Esophagus (tissue), 2 donors: Measurements from ENCODE around the gene INSM1. TPM values are rescaled to one million over a fixed set of nuclear protein-coding genes. Genes with fewer than 3 reads are reported as not detected.

Experiments
- H3K27ac ChIP-seq, 2 donors: one replicate each; pipeline ENCODE4 v1.5.1; 2013; ENCODE audit warnings: low read depth in 2 of 2, mild to moderate bottlenecking in 2 of 2, inconsistent platforms in 1 of 2, low read length in 1 of 2, moderate library complexity in 1 of 2
- H3K27me3 ChIP-seq, 2 donors: one replicate each; pipeline ENCODE4 v1.6.1; 2013; ENCODE audit warnings: low read length in 2 of 2, control low read depth in 1 of 2, mild to moderate bottlenecking in 1 of 2; ENCODE audit not compliant: insufficient read depth in 2 of 2, control insufficient read depth in 1 of 2
- H3K36me3 ChIP-seq, 2 donors: one replicate each; pipeline ENCODE4 v1.6.1; 2013; ENCODE audit warnings: low read length in 1 of 2; ENCODE audit not compliant: control insufficient read depth in 2 of 2, insufficient read depth in 2 of 2
- H3K4me1 ChIP-seq, 2 donors: one replicate each; pipeline ENCODE4 v1.6.1; 2013; ENCODE audit warnings: low read length in 1 of 2; ENCODE audit not compliant: control insufficient read depth in 2 of 2, insufficient read depth in 2 of 2
- H3K4me3 ChIP-seq, 2 donors: one replicate each; pipeline ENCODE4 v1.5.1; 2013; ENCODE audit warnings: low read length in 2 of 2, mild to moderate bottlenecking in 2 of 2, low read depth in 1 of 2, moderate library complexity in 1 of 2
- H3K9me3 ChIP-seq, 2 donors: one replicate each; pipeline ENCODE4 v1.6.1; 2013; ENCODE audit warnings: mild to moderate bottlenecking in 2 of 2, low read depth in 1 of 2, low read length in 1 of 2, moderate library complexity in 1 of 2; ENCODE audit not compliant: control insufficient read depth in 2 of 2, insufficient read depth in 1 of 2
- WGBS, 2 donors: extraction: QIAGEN DNeasy Blood & Tissue Kit; methylation state at CpG; one replicate each; pipeline ENCODE4 v1.1.7; 2013; 5-methylcytosine and 5-hydroxymethylcytosine counted together
- polyA plus RNA-seq, 2 donors: library from polyadenylated mRNA; stranded (reverse); fragments of 200-250 nt; gene quantifications; one replicate each; pipeline ENCODE4 v1.2.3, GENCODE V29; 2013
- donor health status: healthy with polysubstance abuse.
- donor health status: Bipolar disorder and iron deficiency.

The INSM1 gene
- polyA plus RNA-seq, 2 donors: 0.02 TPM

- Histone ChIP-seq H3K4me1 (no peaks in the 10 kb centered on the region), H3K9me3 (peaks cover 0 to 2% of the 10 kb centered on the region in 2 donors), H3K27ac (no peak overlapping the region), H3K36me3 (peaks cover 0 to 2% of the 10 kb centered on the region in 2 donors), H3K4me3 (no peak overlapping the region), H3K27me3 (no peaks in the 10 kb centered on the region)
- WGBS, 2 donors: 80 to 81% methylated on average over 3 of the region's 3 CpGs
Measured at GRCh38 chr20:20401991-20402390, 34.1 kb downstream of the INSM1 start.

GRCh38 chr20:20404633-20405032 lies 36.7 kb downstream of the INSM1 start:
- no peak overlapping the region for H3K27ac ChIP-seq
- H3K4me1 ChIP-seq: no peaks in the 10 kb centered on the region
- peaks cover 0 to 4% of the 10 kb centered on the region in 2 donors for H3K36me3 ChIP-seq
- H3K9me3 ChIP-seq: peaks cover 0 to 2% of the 10 kb centered on the region in 2 donors
- no peak overlapping the region for H3K4me3 ChIP-seq
- H3K27me3 ChIP-seq: no peaks in the 10 kb centered on the region
- 91 to 95% methylated on average over 5 of the region's 5 CpGs for WGBS, 2 donors

GRCh38 chr20:20405623-20406022 lies 37.7 kb downstream of the INSM1 start:
- Histone ChIP-seq H3K27me3 (no peaks in the 10 kb centered on the region), H3K9me3 (peaks cover 0 to 2% of the 10 kb centered on the region in 2 donors), H3K36me3 (peaks cover 0 to 4% of the 10 kb centered on the region in 2 donors), H3K4me1 (no peaks in the 10 kb centered on the region), H3K27ac (no peak overlapping the region), H3K4me3 (no peak overlapping the region)
- WGBS, 2 donors: 88 to 91% methylated on average over 10 of the region's 10 CpGs

- 76 to 88% methylated on average over 2 of the region's 2 CpGs for WGBS, 2 donors
- Histone ChIP-seq H3K27ac (no peak overlapping the region), H3K36me3 (peaks cover 0 to 4% of the 10 kb centered on the region in 2 donors), H3K4me3 (no peak overlapping the region), H3K4me1 (no peaks in the 10 kb centered on the region), H3K27me3 (no peaks in the 10 kb centered on the region), H3K9me3 (peaks cover 0 to 2% of the 10 kb centered on the region in 2 donors)
Measured at GRCh38 chr20:20406306-20406705, 38.4 kb downstream of the INSM1 start.

GRCh38 chr20:20407891-20408805 lies 40.2 kb downstream of the INSM1 start:
- H3K4me1 ChIP-seq: no peaks in the 10 kb centered on the region
- peaks cover 0 to 2% of the 10 kb centered on the region in 2 donors for H3K9me3 ChIP-seq
- 68 to 72% methylated on average over 6 of the region's 6 CpGs for WGBS, 2 donors
- H3K27ac ChIP-seq: no peak overlapping the region
- peaks cover 0 to 4% of the 10 kb centered on the region in 2 donors for H3K36me3 ChIP-seq
- no peak overlapping the region for H3K4me3 ChIP-seq
- H3K27me3 ChIP-seq: no peaks in the 10 kb centered on the region

GRCh38 chr20:20409331-20409730 lies 41.4 kb downstream of the INSM1 start:
- 95 to 96% methylated on average over 4 of the region's 4 CpGs for WGBS, 2 donors
- Histone ChIP-seq H3K27ac (no peak overlapping the region), H3K4me3 (no peak overlapping the region), H3K4me1 (no peaks in the 10 kb centered on the region), H3K27me3 (no peaks in the 10 kb centered on the region), H3K9me3 (no peaks in the 10 kb centered on the region), H3K36me3 (peaks cover 0 to 7% of the 10 kb centered on the region in 2 donors)

GRCh38 chr20:20410678-20411077 lies 42.8 kb downstream of the INSM1 start:
- Histone ChIP-seq H3K9me3 (no peaks in the 10 kb centered on the region), H3K4me1 (no peaks in the 10 kb centered on the region), H3K36me3 (peaks cover 0 to 7% of the 10 kb centered on the region in 2 donors), H3K27ac (no peak overlapping the region), H3K4me3 (no peak overlapping the region), H3K27me3 (no peaks in the 10 kb centered on the region)
- 27 to 35% methylated on average over 6 of the region's 6 CpGs for WGBS, 2 donors

- Histone ChIP-seq H3K4me3 (no peak overlapping the region), H3K36me3 (peaks cover 0 to 7% of the 10 kb centered on the region in 2 donors), H3K9me3 (no peaks in the 10 kb centered on the region), H3K4me1 (no peaks in the 10 kb centered on the region), H3K27me3 (no peaks in the 10 kb centered on the region), H3K27ac (no peak overlapping the region)
- 90 to 91% methylated on average over 12 of the region's 12 CpGs for WGBS, 2 donors
Measured at GRCh38 chr20:20411402-20411801, 43.5 kb downstream of the INSM1 start.

GRCh38 chr20:20411836-20412235 lies 43.9 kb downstream of the INSM1 start:
- 92 to 94% methylated on average over 17 of the region's 17 CpGs for WGBS, 2 donors
- Histone ChIP-seq H3K4me1 (no peaks in the 10 kb centered on the region), H3K36me3 (peaks cover 0 to 7% of the 10 kb centered on the region in 2 donors), H3K9me3 (no peaks in the 10 kb centered on the region), H3K27ac (no peak overlapping the region), H3K4me3 (no peak overlapping the region), H3K27me3 (no peaks in the 10 kb centered on the region)

GRCh38 chr20:20412750-20413149 lies 44.8 kb downstream of the INSM1 start:
- Histone ChIP-seq H3K4me3 (no peak overlapping the region), H3K27me3 (no peaks in the 10 kb centered on the region), H3K4me1 (no peaks in the 10 kb centered on the region), H3K36me3 (peaks cover 0 to 7% of the 10 kb centered on the region in 2 donors), H3K9me3 (no peaks in the 10 kb centered on the region), H3K27ac (no peak overlapping the region)
- WGBS, 2 donors: 71 to 75% methylated on average over 9 of the region's 9 CpGs
